A549 treated with AZD9567 at 1 μM for 4 hours (cell line): ENCODE results near the gene CELF3. TPM values are rescaled to one million over a fixed set of nuclear protein-coding genes. Genes with fewer than 3 reads are reported as not detected.

Experiments used
- total RNA-seq: library from RNA; stranded (reverse); fragments of 200-300 nt; extraction: Qiagen RNA extraction; gene quantifications from 5 replicates; pipeline ENCODE4 v1.2.3, GENCODE V29; 2022; ENCODE audit not compliant: insufficient read depth

The CELF3 gene
- not detected in 5 replicates for total RNA-seq

DNA sequence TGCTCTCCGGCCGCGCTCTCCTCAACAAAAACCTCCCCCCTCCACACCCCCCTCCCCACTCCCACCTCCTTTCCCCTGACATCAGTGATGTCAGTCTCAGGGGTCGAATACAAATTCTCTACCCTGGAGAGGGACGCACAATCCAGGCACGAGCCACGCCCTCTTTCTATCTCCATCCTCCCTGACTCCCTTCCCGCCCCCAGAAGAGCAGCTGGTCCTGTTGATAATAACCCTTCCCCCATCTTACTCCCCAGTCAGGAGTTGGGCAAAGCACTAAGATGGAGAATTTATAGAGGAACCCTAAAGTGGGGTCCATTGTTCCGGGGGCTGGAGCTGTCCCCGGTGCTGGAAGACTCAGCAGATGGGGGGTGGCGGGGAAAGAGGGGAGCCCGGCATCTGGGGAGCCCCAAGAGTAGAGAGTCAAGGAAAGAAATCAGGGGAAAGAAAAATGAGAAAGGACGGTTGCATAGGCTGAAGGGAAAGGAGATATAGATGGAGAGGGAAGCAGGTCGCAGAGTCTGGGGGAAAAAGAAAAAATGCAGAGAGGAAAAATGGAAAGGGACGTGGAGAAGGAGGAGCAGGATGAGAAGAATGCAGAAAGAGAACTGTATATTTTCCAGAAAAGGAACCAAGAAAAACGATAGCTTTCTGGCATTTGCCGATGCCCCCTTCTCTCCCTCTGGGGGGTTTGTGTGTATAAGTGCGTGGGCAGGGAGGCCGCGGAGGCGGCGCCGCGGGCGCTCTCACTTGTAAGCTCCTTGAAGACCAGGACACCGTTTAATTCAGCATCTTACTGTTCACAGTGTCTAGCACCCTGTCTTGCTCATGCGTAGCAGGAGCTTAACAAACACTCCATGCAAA is at the start of gene CELF3:
TSS of gene CELF3 (minus strand) at position 33 of the 861 bp plus-strand sequence. CDS start 783 bp downstream, outside the sequence.

DNA sequence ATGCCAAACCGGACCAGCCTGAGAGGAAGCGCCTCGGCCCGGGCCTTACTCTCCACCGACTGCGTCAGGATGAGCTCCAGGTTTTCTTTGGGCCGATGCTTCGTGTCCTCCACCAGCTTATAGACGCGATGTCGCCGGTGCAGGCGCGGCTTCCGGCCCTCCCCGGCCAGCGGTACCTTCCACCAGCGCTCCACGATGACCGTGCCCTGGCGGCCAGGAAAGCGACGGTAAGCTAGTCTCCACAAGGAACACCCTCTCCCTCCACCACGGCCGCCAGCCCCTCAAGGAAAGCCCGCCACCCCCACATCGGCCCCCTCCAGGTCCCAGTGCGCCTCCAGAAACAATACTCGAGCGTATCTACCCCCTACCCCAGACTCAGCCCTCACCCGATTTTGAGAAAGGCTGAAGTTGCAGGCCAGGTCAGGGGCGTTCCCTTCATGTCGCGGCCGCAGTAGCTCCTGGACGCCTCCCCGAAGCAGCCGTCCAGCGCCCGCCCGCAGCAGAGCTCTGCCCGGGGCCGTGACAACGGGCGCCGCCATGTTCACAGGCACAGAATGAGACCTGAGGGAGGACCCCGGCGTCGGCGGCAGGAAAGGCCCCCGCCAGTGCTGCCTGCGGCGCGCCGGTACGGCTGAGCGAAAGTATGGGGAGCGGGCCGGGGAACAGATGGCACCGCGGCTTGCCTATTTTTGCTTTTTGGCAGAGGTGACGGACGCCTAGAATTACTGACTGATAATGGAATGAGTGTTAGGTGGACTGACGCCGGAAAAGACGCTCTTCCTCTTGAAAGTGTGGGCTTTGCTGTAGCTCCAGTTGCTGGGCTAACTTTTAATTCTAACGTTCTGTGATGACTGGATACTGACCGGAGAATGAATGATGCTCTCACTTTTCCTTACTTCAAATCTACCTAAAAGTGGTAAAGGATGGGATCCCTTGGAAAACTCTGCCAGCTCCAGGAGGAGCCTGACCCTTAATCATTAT is 46.6 kb upstream of the CELF3 start, which contains the start of gene MRPL9:
TSS of gene MRPL9 (minus strand) at position 556 of the 981 bp plus-strand sequence. CDS start at position 539, 17 bp downstream.

DNA sequence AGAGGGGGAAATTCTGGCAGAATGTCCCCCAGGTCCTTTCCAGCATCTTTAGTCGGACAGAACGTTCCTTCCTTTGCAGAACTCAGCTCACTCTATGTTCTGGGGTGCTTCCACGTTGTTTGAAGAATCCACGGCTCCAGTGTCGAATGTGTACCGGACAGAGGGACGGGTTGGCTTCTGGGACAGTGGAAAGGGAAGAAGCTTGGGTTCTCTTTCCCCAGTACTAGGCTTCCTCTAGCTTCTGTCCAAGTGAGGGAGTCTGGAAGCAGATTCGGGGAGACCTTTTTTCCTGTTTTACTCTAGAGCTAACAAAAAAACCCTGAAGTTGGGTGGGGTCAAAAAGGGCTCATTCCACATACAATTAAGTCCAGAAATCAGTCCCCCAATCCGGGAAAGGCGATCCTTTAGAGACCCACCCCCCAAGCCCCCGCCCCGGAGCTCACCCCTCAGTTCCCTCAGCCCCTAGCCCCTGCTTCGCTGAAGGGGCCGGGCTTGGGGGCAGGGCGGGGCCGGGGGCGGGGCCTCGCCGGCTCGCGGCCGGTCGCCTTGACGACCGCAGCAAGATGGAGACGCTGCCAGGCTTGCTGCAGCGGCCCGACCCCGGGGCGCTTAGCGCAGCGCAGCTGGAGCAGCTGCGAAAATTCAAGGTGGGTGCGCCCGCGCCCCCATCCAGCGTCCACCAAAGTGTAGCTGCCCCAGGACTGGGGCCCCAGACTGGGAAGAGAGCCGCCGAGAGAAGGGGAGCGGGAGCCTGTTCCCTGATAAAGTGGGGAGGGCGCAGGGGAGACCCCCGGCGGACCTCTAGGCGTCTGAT is 4.6 kb upstream of the CELF3 start, which contains the start of gene RIIAD1:
TSS of gene RIIAD1 (plus strand) at position 549 of the 814 bp plus-strand sequence. CDS start at position 564, 15 bp downstream.

Other genes with a start within 250 kb of the CELF3 start
- 1.7 to 1.9 TPM (median 1.8 TPM) in 5 replicates for gene CGN, start 205.4 kb downstream of the CELF3 start, total RNA-seq
- 9.8 to 11.7 TPM (median 10.3 TPM) in 5 replicates for gene TUFT1, start 176.5 kb downstream of the CELF3 start, total RNA-seq
- gene SNX27, start 104.8 kb downstream of the CELF3 start, total RNA-seq, result 6.0 to 13.6 TPM (median 6.4 TPM) in 5 replicates
- not detected in 5 replicates for gene RIIAD1, start 4.7 kb upstream of the CELF3 start, total RNA-seq
- gene MRPL9, start 46.7 kb upstream of the CELF3 start, total RNA-seq, result 49.1 to 85.5 TPM (median 82.0 TPM) in 5 replicates
- 5.5 to 7.5 TPM (median 6.2 TPM) in 5 replicates for gene TDRKH, start 73.7 kb upstream of the CELF3 start, total RNA-seq
- gene LINGO4, start 88.6 kb upstream of the CELF3 start, total RNA-seq, result not detected in 5 replicates
- gene RORC, start 115.0 kb upstream of the CELF3 start, total RNA-seq, result 0.03 to 0.08 TPM in 2 of 5 replicates, not detected in the others
- 0.05 TPM in 1 of 5 replicates, not detected in the others for gene C2CD4D, start 123.0 kb upstream of the CELF3 start, total RNA-seq
- gene THEM5, start 136.9 kb upstream of the CELF3 start, total RNA-seq, result not detected in 5 replicates
- 13.7 to 16.3 TPM (median 13.9 TPM) in 5 replicates for gene THEM4, start 192.7 kb upstream of the CELF3 start, total RNA-seq